OCI-LY1 (cell line): ENCODE measurements around the gene EEF2K.
"Not testable (repeated sequence)": the region's sequence is repeated elsewhere in the genome, so short reads cannot be mapped to it uniquely, and the experiment has no call there.

Source experiments
- H2AFZ ChIP-seq: fragments of 200-600 bp; sonication (generic), shearing (Covaris generic); 2 replicates; pipeline ENCODE4 v1.6.0; 2014; ENCODE audit warnings: antibody characterized with exemption, mild to moderate bottlenecking, low read length
- H3F3A ChIP-seq: fragments of 200-600 bp; sonication (generic), shearing (Covaris generic); 2 replicates; pipeline ENCODE4 v1.6.0; 2014; ENCODE audit warnings: mild to moderate bottlenecking, antibody characterized with exemption, low read length, moderate library complexity; ENCODE audit not compliant: insufficient read depth
- H3K27ac ChIP-seq: fragments of 200-600 bp; sonication (generic); 2 replicates; pipeline ENCODE4 v1.5.1; 2014; ENCODE audit warnings: low read length, mixed run types, mild to moderate bottlenecking, low read depth; ENCODE audit not compliant: poor library complexity, severe bottlenecking
- H3K27me3 ChIP-seq: fragments of 200-600 bp; sonication (generic); 2 replicates; pipeline ENCODE4 v1.6.0; 2014; ENCODE audit warnings: antibody characterized with exemption, mild to moderate bottlenecking, low read length, moderate library complexity; ENCODE audit not compliant: insufficient read depth
- H3K36me3 ChIP-seq: fragments of 200-600 bp; sonication (generic); 2 replicates; pipeline ENCODE4 v1.6.1; 2014; ENCODE audit warnings: mild to moderate bottlenecking, antibody characterized with exemption, low read length, moderate library complexity, mixed read lengths; ENCODE audit not compliant: insufficient read depth
- H3K4me1 ChIP-seq: fragments of 200-600 bp; sonication (generic); 2 replicates; pipeline ENCODE4 v1.5.1; 2014; ENCODE audit warnings: mild to moderate bottlenecking, low read length, moderate library complexity; ENCODE audit not compliant: insufficient read depth, severe bottlenecking
- H3K4me2 ChIP-seq: fragments of 200-600 bp; sonication (generic), shearing (Covaris generic); 2 replicates; pipeline ENCODE4 v1.6.1; 2014; ENCODE audit warnings: low read length
- H3K4me3 ChIP-seq: fragments of 200-600 bp; sonication (generic); 2 replicates; pipeline ENCODE4 v1.5.1; 2014; ENCODE audit warnings: low read length, low read depth, mild to moderate bottlenecking, mixed read lengths; ENCODE audit not compliant: poor library complexity, severe bottlenecking
- H3K79me2 ChIP-seq: fragments of 200-600 bp; shearing (Covaris generic); 2 replicates; pipeline ENCODE4 v1.6.1; 2016; ENCODE audit warnings: mixed run types, low read length, mixed read lengths; ENCODE audit not compliant: insufficient read depth
- H3K9ac ChIP-seq: fragments of 200-600 bp; sonication (generic), shearing (Covaris generic); 2 replicates; pipeline ENCODE4 v1.6.1; 2014; ENCODE audit warnings: mild to moderate bottlenecking, low read length, mixed read lengths
- H3K9me2 ChIP-seq: fragments of 200-600 bp; sonication (generic), shearing (Covaris generic); 2 replicates; pipeline ENCODE4 v1.6.1; 2014; ENCODE audit warnings: low read depth, mild to moderate bottlenecking, low read length, mixed read lengths
- H3K9me3 ChIP-seq: fragments of 200-600 bp; shearing (Covaris generic); 2 replicates; pipeline ENCODE4 v1.6.1; 2014; ENCODE audit warnings: low read length, mixed read lengths
- H4K20me1 ChIP-seq: fragments of 200-600 bp; sonication (generic), shearing (Covaris generic); 2 replicates; pipeline ENCODE4 v1.6.0; 2016; ENCODE audit warnings: mild to moderate bottlenecking, low read length; ENCODE audit not compliant: insufficient read depth
- EZH2 ChIP-seq: fragments of 200-600 bp; sonication (generic), shearing (Covaris generic); IDR thresholded peaks from 2 replicates; pipeline ENCODE4 v1.8.0; 2017; ENCODE audit warnings: borderline replicate concordance, mixed run types, mild to moderate bottlenecking, antibody characterized with exemption, low read length, moderate library complexity, mixed read lengths
- TF ChIP-seq, protein P1 (sequence below): fragments of 200-600 bp; sonication (generic), shearing (Covaris generic); IDR thresholded peaks from 2 replicates; pipeline ENCODE4 v1.5.1; 2017; ENCODE audit warnings: mild to moderate bottlenecking, antibody characterized with exemption, low read length, moderate library complexity, mixed read lengths

Gene EEF2K

GRCh38 chr16:22194707-22195444 lies 11.2 kb upstream of the EEF2K start:
- Histone ChIP-seq H3K4me3 (peak overlapping the region; percentile 69), H3K36me3 (no peaks in the 10 kb centered on the region), H4K20me1 (no peaks in the 10 kb centered on the region), H3K4me2 (peak overlapping the region; percentile 88), H3K9me3 (no peaks in the 10 kb centered on the region), H3K27me3 (no peaks in the 10 kb centered on the region), H3K79me2 (no peaks in the 10 kb centered on the region), H3F3A (no peaks in the 10 kb centered on the region; the same call in 1 of the 2 replicates), H3K4me1 (peaks cover 49% of the 10 kb centered on the region), H2AFZ (no peak overlapping the region), H3K27ac (peak overlapping the region; percentile 66), H3K9ac (peak overlapping the region; percentile 11; the same call in 1 of the 2 replicates), H3K9me2 (no peaks in the 10 kb centered on the region)
- no peak for TF ChIP-seq EZH2
- TF ChIP-seq, protein P1, sequence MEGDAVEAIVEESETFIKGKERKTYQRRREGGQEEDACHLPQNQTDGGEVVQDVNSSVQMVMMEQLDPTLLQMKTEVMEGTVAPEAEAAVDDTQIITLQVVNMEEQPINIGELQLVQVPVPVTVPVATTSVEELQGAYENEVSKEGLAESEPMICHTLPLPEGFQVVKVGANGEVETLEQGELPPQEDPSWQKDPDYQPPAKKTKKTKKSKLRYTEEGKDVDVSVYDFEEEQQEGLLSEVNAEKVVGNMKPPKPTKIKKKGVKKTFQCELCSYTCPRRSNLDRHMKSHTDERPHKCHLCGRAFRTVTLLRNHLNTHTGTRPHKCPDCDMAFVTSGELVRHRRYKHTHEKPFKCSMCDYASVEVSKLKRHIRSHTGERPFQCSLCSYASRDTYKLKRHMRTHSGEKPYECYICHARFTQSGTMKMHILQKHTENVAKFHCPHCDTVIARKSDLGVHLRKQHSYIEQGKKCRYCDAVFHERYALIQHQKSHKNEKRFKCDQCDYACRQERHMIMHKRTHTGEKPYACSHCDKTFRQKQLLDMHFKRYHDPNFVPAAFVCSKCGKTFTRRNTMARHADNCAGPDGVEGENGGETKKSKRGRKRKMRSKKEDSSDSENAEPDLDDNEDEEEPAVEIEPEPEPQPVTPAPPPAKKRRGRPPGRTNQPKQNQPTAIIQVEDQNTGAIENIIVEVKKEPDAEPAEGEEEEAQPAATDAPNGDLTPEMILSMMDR, result no peak

DNA sequence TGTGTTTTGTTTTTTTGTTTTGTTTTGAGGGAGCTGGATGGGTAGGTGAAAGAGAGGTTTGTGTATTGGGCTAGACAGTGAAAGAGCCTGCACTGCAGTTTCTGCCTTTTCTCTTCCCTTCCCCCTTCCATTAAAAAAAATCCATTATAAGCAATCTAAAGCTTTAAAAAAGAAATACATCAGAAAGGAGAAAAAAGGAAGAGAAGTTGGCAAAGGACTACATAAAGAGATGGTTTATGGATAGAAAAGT lies 10.7 kb upstream of the EEF2K start:
- Histone ChIP-seq H3K36me3 (no peaks in the 10 kb centered on the region), H3K9me2 (no peaks in the 10 kb centered on the region), H4K20me1 (no peaks in the 10 kb centered on the region), H2AFZ (no peak overlapping the region), H3K9me3 (no peaks in the 10 kb centered on the region), H3F3A (no peaks in the 10 kb centered on the region; the same call in 1 of the 2 replicates), H3K27me3 (no peaks in the 10 kb centered on the region), H3K27ac (peak overlapping the region; percentile 66), H3K9ac (peak overlapping the region; percentile 11; the same call in 1 of the 2 replicates), H3K4me2 (peak overlapping the region; percentile 88), H3K79me2 (no peaks in the 10 kb centered on the region), H3K4me3 (peak overlapping the region; percentile 69), H3K4me1 (peaks cover 50% of the 10 kb centered on the region)
- TF ChIP-seq EZH2, result no peak
- TF ChIP-seq, protein P1, result no peak

DNA sequence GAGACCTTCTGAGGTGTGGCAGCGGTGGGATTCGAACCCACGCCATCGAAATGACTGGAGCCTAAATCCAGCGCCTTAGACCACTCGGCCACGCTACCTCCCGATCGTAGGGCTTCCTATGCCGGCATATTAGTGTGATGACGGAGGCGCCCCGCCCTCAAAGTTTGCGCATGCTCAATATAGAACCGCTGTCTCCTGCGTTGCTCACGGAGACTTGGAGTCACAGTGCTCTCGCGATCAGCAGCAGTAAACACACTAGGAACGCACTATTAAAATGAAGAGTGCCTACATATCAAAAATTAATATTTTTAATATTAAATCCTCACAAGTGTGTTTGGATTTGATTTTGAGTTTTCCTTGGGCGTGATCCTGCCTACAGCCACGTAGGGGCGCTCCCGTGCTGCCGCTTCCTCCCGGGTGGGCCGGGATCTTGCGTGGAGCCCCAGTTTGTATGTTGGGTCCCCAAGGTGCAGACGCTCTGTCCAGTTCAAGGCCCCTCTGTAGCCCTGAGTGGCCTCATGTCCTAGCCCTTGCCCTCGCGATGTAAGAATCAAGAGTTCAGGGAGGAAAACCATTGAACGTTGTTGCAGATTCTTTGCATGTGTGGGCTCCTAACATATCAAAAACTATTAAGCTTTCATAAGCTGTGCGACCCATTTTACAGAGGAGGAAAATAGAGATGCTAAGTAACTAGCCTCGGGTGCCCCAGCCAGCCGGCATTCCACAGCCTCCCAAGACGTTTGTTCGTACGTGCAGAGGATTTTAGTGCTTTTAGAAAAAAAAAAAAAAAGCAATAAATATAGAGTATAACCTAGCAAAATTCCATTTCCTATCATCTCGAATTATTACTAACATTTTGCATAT lies 10.2 kb upstream of the EEF2K start:
- peak overlapping the region; percentile 70 for H3K9ac ChIP-seq
- no peaks in the 10 kb centered on the region for H4K20me1 ChIP-seq
- no peaks in the 10 kb centered on the region for H3K79me2 ChIP-seq
- H3K4me1 ChIP-seq, result peaks cover 50% of the 10 kb centered on the region
- TF ChIP-seq EZH2, result no peak
- TF ChIP-seq, protein P1, result peak; percentile 93
- no peaks in the 10 kb centered on the region; the same call in 1 of the 2 replicates for H3F3A ChIP-seq
- H3K36me3 ChIP-seq, result no peaks in the 10 kb centered on the region
- H3K27ac ChIP-seq, result peak overlapping the region; percentile 6
- peak overlapping the region; percentile 69 for H3K4me3 ChIP-seq
- no peaks in the 10 kb centered on the region for H3K27me3 ChIP-seq
- H3K9me3 ChIP-seq, result no peaks in the 10 kb centered on the region
- H3K9me2 ChIP-seq, result no peaks in the 10 kb centered on the region
- H2AFZ ChIP-seq, result 0 out of 2 replicates have a peak overlapping the region, but pooled peaks have one; percentile 56
- H3K4me2 ChIP-seq, result peak overlapping the region; percentile 88

- H3K27ac ChIP-seq, result peak overlapping the region; percentile 6
- peaks cover 54% of the 10 kb centered on the region for H3K4me1 ChIP-seq
- not testable (repeated sequence) for H3K9me2 ChIP-seq, H3K79me2 ChIP-seq, H3K9me3 ChIP-seq, H3F3A ChIP-seq, H3K27me3 ChIP-seq, H3K36me3 ChIP-seq, H2AFZ ChIP-seq, H4K20me1 ChIP-seq
- H3K4me3 ChIP-seq, result peak overlapping the region; percentile 69
- peak overlapping the region; percentile 70 for H3K9ac ChIP-seq
- peak overlapping the region; percentile 88 for H3K4me2 ChIP-seq
Measured at GRCh38 chr16:22196559-22197168, 9.4 kb upstream of the EEF2K start.
